GM12878 (cell line): ENCODE results near the gene SERINC5.

Source experiments
- BMI1 ChIP-seq: fragments of 450-650 bp; IDR thresholded peaks from 2 replicates; pipeline ENCODE4 v1.6.1; 2016; ENCODE audit warnings: mild to moderate bottlenecking, moderate library complexity, borderline replicate concordance
- HCFC1 ChIP-seq: fragments of 150-350 bp; IDR thresholded peaks from 2 replicates; pipeline ENCODE4 v1.6.1; 2014; ENCODE audit warnings: low read length
- MTA2 ChIP-seq: fragments of 450-650 bp; IDR thresholded peaks from 2 replicates; pipeline ENCODE4 v1.6.1; 2016; ENCODE audit warnings: low read depth, mild to moderate bottlenecking, moderate library complexity
- ZNF217 ChIP-seq: fragments of 450-650 bp; IDR thresholded peaks from 2 replicates; pipeline ENCODE4 v1.6.1; 2017; ENCODE audit warnings: antibody characterized with exemption, mild to moderate bottlenecking
- TF ChIP-seq, protein P1 (sequence below): fragments of 450-650 bp; formaldehyde crosslinking; IDR thresholded peaks from 2 replicates; pipeline ENCODE4 v1.4.0; 2020; ENCODE audit warnings: mild to moderate bottlenecking, moderate library complexity
- TF ChIP-seq, protein P2 (sequence below), 3 experiments: IDR thresholded peaks in 2 of 3; conservative IDR thresholded peaks in 1 of 3; 2 replicates each; pipeline ENCODE4 v1.5.1; 2011; ENCODE audit warnings: low read depth in 3 of 3, low read length in 3 of 3, mild to moderate bottlenecking in 3 of 3, control low read depth in 2 of 3, moderate library complexity in 2 of 3, inconsistent platforms in 1 of 3, mixed read lengths in 1 of 3; ENCODE audit not compliant: control insufficient read depth in 2 of 3, insufficient read depth in 1 of 3; ENCODE audit errors: extremely low read depth in 1 of 3

DNA sequence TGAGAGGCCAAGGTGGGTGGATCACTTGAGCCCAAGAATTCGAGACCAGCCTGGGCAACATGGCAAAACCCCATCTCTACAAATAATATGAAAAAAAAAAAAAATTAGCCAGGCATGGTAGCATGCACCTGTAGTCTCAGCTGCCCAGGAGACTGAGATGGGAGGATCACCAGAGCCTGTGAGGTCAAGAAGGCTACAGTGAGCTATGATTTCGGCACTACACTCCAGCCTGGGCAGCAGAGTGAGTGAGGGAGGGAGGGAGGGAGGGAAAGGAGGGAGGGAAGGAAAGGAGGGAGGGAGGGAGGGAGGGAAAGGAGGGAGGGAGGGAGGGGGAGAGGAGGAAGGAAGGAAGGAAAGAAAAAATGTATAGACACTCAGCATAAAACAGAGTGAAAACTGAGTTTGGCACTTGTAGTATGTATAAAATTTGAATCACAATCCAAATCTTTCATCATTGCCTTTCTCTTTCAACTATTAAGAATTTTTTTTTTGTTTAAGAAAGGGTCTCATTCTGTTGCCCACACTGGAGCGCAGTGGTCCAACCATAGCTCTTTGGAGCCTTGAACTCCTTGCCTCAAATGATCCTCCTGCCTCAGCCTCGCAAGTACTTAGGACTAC lies 27.8 kb downstream of the SERINC5 start:
- no peak for TF ChIP-seq ZNF217
- no peak for TF ChIP-seq BMI1
- TF ChIP-seq HCFC1 = no peak
- no peak for TF ChIP-seq MTA2
- TF ChIP-seq, protein P1, sequence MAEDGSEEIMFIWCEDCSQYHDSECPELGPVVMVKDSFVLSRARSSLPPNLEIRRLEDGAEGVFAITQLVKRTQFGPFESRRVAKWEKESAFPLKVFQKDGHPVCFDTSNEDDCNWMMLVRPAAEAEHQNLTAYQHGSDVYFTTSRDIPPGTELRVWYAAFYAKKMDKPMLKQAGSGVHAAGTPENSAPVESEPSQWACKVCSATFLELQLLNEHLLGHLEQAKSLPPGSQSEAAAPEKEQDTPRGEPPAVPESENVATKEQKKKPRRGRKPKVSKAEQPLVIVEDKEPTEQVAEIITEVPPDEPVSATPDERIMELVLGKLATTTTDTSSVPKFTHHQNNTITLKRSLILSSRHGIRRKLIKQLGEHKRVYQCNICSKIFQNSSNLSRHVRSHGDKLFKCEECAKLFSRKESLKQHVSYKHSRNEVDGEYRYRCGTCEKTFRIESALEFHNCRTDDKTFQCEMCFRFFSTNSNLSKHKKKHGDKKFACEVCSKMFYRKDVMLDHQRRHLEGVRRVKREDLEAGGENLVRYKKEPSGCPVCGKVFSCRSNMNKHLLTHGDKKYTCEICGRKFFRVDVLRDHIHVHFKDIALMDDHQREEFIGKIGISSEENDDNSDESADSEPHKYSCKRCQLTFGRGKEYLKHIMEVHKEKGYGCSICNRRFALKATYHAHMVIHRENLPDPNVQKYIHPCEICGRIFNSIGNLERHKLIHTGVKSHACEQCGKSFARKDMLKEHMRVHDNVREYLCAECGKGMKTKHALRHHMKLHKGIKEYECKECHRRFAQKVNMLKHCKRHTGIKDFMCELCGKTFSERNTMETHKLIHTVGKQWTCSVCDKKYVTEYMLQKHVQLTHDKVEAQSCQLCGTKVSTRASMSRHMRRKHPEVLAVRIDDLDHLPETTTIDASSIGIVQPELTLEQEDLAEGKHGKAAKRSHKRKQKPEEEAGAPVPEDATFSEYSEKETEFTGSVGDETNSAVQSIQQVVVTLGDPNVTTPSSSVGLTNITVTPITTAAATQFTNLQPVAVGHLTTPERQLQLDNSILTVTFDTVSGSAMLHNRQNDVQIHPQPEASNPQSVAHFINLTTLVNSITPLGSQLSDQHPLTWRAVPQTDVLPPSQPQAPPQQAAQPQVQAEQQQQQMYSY (CRISPR knock-in tag) = no peak
- TF ChIP-seq, protein P2, sequence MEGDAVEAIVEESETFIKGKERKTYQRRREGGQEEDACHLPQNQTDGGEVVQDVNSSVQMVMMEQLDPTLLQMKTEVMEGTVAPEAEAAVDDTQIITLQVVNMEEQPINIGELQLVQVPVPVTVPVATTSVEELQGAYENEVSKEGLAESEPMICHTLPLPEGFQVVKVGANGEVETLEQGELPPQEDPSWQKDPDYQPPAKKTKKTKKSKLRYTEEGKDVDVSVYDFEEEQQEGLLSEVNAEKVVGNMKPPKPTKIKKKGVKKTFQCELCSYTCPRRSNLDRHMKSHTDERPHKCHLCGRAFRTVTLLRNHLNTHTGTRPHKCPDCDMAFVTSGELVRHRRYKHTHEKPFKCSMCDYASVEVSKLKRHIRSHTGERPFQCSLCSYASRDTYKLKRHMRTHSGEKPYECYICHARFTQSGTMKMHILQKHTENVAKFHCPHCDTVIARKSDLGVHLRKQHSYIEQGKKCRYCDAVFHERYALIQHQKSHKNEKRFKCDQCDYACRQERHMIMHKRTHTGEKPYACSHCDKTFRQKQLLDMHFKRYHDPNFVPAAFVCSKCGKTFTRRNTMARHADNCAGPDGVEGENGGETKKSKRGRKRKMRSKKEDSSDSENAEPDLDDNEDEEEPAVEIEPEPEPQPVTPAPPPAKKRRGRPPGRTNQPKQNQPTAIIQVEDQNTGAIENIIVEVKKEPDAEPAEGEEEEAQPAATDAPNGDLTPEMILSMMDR (IDR thresholded peaks at IDR 0.05 in 2 of 3, conservative IDR thresholded peaks at IDR 0.05 in 1 of 3; ENCODE audit: control insufficient read depth in 2 of 3, extremely low read depth in 1 of 3, insufficient read depth in 1 of 3, low read depth in 3 of 3, low read length in 3 of 3) = no peak
